ENCODE data around the gene SDK1.
A peak's percentile ranks its signal among the peaks of the same experiment; 100 is the strongest.

The SDK1 gene

DNA sequence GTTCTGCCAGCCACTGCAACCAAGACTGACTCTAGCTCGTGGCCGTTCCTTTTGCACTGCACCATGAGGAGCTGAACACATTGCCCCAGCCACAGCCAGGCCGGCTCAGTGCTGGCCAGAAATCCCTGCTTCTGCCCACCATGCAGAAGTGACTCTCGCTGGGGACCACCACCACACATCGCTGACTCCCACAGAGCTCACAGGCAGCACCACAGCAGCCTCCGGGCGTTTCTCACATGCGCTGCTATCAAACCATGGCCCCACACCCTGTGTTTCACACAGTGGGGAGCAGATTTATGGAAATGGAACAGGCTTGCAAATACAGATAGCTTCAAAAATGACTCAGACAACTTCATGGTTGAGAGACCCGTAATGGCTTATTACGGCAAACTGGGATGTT is 15.4 kb upstream of the SDK1 start:
- DNase-seq = no peak

- DNase-seq = no peak
Observed at GRCh38 chr7:3289996-3290395, 11.1 kb upstream of the SDK1 start.

GRCh38 chr7:3292694-3293093 is 8.4 kb upstream of the SDK1 start:
- no peak for DNase-seq

DNA sequence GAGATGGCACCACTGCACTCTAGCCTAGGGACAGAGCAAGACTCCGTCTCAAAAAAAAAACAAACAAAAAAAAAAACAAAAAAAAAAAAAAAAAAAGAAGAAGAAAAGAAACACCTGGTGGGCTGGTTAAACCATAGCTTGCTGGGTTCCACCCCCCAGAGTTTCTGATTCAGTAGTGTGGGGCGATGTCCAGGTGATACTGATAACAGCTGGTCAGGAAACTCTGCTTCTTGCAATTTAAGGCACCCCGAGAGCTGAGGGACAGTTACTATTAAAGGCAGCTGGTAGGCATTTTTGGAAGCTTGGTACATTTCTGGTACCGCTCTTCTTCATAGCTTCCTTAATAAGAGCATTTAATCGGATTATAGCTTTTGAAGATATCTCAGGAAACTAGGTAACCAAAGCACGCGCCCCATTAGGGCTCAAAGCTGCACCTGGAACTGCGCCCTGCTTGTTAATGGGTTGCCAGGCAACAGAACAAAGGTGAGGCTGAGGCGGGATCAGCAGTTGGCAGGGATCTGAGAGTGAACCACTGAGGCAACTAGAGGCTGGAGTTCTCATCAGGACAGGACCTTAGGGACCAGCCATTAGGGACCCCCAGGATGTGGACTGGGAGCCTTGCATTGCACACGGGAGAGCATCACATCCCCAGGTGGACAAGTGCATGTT is 6.5 kb upstream of the SDK1 start:
- no peak for DNase-seq

- DNase-seq = no peak
Observed at GRCh38 chr7:3297105-3297819, 3.8 kb upstream of the SDK1 start.

GRCh38 chr7:3300221-3300650 is 816 bp upstream of the SDK1 start:
- DNase-seq = no peak

DNA sequence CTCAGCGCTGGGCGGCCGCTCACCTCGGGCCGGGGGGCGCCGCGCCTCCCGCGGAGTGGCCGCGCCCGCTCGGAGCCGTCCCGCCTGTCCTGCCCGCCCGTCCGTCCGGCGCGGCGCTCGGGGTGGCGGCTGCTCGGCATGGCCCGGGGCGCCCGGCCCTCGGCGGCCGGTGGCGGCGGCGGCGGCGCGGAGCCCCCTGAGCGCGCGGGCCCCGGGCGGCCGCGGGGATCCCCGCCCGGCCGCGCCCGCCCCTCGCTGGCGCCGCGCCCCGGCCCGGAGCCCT is 338 bp downstream of the SDK1 start:
- no peak for DNase-seq

GRCh38 chr7:3301831-3302618 is 973 bp downstream of the SDK1 start:
- DNase-seq = peak; percentile 1

DNA sequence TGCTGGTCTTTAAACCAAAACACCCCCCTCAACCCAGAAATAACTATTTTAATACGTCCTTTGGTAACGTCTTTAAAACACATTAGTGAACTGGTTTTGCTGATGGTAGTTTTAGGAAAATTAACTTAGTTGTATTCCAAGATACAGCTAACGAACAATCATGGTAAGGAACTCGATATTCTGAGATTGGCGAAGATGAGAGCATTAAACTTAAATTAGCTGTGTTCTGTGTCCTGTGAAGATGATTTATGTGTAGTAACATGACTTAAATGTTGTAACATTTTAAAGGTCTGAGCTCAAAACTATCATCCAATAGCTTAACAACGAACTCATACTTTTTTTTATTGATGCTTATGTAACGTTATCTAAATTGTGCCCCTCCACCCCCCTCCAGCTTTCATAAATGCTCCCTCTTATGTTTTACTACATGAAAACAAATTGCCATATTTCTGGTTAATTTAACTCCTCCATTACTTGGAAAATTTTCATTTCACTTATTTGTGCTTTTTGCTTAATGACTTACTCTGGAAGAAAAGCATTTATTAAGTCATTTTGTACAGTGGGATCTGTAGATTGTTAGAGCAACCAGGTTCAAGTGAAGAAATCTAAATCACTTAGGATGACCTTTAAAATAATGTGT is 1.7 kb downstream of the SDK1 start:
- no peak for DNase-seq

DNA sequence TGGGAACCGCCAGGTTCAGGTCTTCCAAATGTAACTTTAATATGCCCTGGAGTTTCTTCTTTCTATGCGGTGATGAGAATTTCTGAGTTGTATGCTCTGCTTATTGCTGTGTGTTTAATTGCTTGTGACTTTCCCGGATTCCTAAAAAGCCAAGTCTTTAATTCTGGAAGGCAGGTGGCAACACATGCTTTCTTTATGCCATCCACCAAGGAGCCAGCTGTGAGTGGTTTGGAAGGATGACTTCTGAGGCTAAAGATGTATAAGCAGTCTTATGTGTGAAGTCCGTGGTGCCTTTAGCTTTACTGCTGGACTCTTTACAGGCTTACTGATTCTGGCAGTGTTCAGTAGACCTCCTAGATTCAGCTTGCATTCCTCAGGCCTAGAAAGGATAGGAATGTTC is 3.1 kb downstream of the SDK1 start:
- DNase-seq = no peak

GRCh38 chr7:3307435-3307834 is 6.4 kb downstream of the SDK1 start:
- DNase-seq = no peak

DNA sequence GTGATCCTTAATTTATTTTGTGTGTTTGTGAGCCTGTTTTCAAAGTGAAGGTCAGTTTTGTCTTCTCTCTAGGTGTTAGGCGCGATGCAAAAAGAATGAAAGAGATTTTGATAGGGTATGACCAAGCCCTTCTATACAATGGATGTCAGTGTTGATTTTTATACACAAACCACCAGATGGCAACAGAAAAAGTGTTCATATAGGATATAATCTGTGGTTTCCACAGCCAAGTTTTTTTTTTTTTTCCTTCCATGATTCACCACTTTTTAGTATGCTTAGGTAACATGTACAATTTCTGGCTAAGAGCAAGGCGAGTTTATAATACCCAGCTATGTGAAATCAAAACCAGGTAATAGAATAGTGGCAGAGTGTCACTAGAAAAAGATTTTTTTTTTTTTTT is 8.1 kb downstream of the SDK1 start:
- no peak for DNase-seq

DNA sequence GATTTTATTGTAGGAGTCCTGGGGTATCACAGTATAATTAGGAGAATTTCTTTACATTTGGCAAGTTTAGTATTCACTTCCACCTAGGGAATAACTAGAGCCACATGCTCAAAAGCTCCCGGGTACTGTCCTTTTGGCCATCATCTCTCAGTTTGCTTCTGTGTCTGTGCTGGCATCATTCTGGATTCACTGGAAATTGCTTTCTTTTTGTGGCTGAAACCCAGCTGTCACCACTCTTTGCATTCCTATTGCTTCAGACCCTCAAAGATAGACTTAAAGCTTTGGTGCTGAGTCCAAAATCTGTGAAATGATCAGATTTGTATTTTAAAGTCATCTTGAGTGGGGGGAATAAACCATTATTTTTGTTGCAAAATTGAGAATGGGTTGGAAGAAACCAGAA is 8.9 kb downstream of the SDK1 start:
- no peak for DNase-seq

DNA sequence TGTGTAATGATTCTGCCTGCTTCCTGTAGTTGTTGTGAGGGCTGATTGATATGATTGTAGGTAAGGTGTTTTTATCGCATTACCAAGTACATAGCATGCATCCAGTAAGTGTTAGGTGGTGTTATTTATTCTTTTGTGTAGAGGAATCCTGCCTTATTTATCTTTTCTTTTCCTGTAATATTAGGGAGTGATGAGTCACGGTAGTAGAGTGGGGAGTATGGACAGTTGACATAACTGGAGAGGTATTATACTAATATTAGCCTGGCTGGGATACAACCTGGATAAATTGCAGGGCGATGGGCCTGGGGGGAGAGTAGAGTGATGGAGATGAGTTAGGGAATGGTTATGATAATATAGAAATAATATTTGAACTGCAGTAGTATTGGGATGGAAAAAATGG is 9.8 kb downstream of the SDK1 start:
- no peak for DNase-seq

- no peak for DNase-seq
Observed at GRCh38 chr7:3312583-3312982, 11.5 kb downstream of the SDK1 start.

- DNase-seq = no peak
Observed at GRCh38 chr7:3318874-3319273, 17.8 kb downstream of the SDK1 start.

DNA sequence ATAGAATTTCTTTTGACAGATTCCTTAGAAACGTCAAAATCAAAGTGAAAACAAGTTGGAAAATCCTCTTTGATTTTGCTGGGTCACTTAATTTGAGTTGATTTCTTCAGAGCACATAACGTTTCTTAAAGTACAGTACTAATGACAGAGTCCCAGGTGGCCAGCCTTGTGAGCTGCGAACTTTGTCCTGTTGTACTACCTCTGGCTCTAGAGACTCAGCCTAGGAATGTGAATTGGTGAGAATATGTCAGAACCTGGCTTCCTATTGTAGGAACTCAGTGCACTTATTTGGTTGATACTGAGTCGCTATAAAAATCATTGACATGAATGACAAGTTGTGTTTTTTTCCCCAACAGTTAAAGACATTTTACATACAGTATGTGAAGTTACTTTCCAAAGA is 20.2 kb downstream of the SDK1 start:
- DNase-seq = no peak

DNA sequence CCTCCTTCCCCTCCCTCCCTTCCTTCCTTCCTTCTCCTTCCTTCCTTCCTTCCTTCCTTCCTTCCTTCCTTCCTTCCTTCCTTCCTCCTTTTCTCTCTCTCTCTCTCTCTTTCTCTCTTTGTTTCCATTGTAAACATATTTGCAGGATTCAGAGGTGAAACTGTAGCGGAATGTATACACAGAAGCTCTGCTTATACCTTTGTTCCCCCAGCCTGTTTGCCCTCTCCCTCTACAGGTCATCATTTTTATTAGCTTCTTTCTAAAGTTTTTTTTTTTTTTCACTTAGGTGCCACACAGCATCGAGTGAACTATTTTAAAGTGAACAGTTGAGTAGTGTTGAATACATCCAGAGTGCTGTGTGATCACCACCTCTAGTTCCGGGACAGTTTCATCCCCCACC is 20.7 kb downstream of the SDK1 start:
- no peak for DNase-seq

GRCh38 chr7:3326246-3326645 is 25.2 kb downstream of the SDK1 start:
- DNase-seq = no peak

DNA sequence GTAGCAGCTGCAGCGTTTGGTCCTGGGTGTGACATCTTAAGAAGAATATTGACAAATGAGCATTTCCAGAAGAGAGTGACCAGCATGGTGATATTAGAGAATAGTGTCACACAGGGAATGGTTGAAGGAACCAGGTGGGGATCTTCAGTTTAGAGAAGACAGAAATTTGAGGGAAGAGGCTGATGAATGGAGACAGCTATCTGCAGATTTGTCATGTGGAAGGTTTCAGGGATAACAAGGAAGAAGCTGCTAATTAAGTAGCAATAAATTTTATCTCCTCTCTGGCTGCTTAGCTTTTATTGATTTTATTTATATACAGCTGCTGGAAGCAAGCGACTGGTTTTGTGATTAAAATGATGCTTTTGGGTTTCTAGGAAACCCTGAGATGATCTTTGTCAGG is 26.0 kb downstream of the SDK1 start:
- DNase-seq = no peak

DNA sequence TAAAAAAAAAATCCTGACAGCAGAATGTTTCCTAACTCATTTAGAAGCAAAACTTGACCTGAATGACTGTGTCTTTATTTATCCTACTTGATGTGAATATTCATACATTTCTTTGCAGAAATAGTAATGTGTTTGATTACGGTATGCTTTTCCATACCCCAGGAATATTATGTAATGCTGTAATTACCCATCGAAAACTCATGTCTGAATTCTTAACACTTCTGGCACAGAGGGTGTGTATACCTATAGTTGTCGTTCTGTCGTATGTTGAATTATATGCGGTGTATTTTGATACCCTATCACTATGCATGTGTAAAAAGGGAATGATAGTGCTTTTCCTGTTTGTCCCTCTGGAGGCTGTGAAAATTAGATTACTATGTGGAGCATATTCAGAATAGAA is 26.6 kb downstream of the SDK1 start:
- DNase-seq = no peak

GRCh38 chr7:3332308-3332707 is 31.3 kb downstream of the SDK1 start:
- no peak for DNase-seq

DNA sequence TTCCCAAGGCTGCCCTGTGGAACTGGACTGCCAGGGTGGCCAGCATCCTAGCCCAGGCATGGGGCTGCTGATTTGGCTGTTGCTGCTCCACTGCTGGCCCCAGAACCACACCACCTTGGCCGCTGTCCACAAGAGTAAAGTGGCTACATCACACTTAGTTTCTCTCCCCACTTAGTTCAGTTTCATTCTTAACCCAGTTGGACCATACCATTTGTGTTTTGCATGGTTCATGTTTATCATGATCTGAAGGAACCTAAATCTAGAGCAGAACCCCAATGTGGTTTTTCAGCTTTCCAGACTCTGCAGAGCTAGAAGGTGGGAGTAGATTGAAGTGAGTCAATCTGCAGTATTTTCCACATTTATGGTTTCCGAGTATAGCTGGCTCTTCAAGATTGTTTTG is 32.8 kb downstream of the SDK1 start:
- no peak for DNase-seq

Data from activated CD4-positive, alpha-beta T cell treated with anti-CD3 and anti-CD28 coated beads, Interleukin-2, amount 50 U/mL, for 1 hour (primary cell).